H1 (cell line): Measurements from ENCODE around the gene ZNF646. TPM values are rescaled to one million over a fixed set of nuclear protein-coding genes. Genes with fewer than 3 reads are reported as not detected.

ENCODE experiments used
- CTCF ChIA-PET: fragments of 300-600 bp; sonication (Branson Sonifier 250); formaldehyde crosslinking; loops from one replicate; lab custom pipeline; 2021; ENCODE audit not compliant: partially characterized antibody; lab: Charles Lee
- POLR2A ChIA-PET: fragments of 300-600 bp; sonication (Branson Sonifier 250); formaldehyde crosslinking; loops from one replicate; lab custom pipeline; 2021; ENCODE audit warnings: inconsistent platforms; ENCODE audit not compliant: partially characterized antibody; lab: Charles Lee
- DNase-seq, 2 experiments: peaks; one replicate each; pipeline versions ENCODE4 v3.0.0 to v3.0.0-alpha.2; 2010 to 2022; ENCODE audit warnings: low spot score in 2 of 2, low read depth in 1 of 2, mixed read lengths in 1 of 2
- FAIRE-seq: peaks from 2 replicates; lab custom pipeline; 2011; peaks lifted over from hg19 to GRCh38; lab: Jason Lieb, UNC
- H2AFZ ChIP-seq: 2 replicates; pipeline ENCODE4 v1.8.1; 2012; ENCODE audit warnings: low read length, inconsistent platforms
- H2AK5ac ChIP-seq: 2 replicates; pipeline ENCODE4 v1.6.1; 2013; ENCODE audit warnings: low read depth, low read length
- H2BK120ac ChIP-seq: replicated peaks from 2 replicates; pipeline ENCODE3; 2013; ENCODE audit warnings: low read depth, low read length, inconsistent platforms
- H2BK12ac ChIP-seq: 2 replicates; pipeline ENCODE4 v1.6.1; 2013; ENCODE audit warnings: low read depth, low read length
- H2BK15ac ChIP-seq: 2 replicates; pipeline ENCODE4 v1.6.1; 2013; ENCODE audit warnings: low read length
- H2BK20ac ChIP-seq: 2 replicates; pipeline ENCODE4 v1.6.1; 2013; ENCODE audit warnings: low read length
- H2BK5ac ChIP-seq: 2 replicates; pipeline ENCODE4 v1.6.1; 2013; ENCODE audit warnings: low read depth, low read length
- H3K14ac ChIP-seq: 2 replicates; pipeline ENCODE4 v1.6.1; 2013; ENCODE audit warnings: inconsistent platforms; ENCODE audit not compliant: insufficient read length
- H3K18ac ChIP-seq: 2 replicates; pipeline ENCODE4 v1.6.1; 2013; ENCODE audit warnings: low read length; ENCODE audit errors: extremely low read depth
- H3K23ac ChIP-seq: 2 replicates; pipeline ENCODE4 v1.6.1; 2013; ENCODE audit warnings: inconsistent platforms; ENCODE audit not compliant: insufficient read length
- H3K23me2 ChIP-seq: 2 replicates; pipeline ENCODE4 v1.6.1; 2013; ENCODE audit warnings: low read depth, low read length
- H3K27ac ChIP-seq: 2 replicates; pipeline ENCODE4 v1.6.1; 2011; ENCODE audit warnings: low read depth, low read length, inconsistent platforms
- H3K27me3 ChIP-seq, 4 experiments: replicated peaks in 1 of 4; 1 replicate in 1 of 4; 2 replicates in 3 of 4; pipeline versions ENCODE4 v1.6.1 to v1.8.1; 2011 to 2013; ENCODE audit warnings: low read length in 3 of 4, mild to moderate bottlenecking in 3 of 4, inconsistent platforms in 2 of 4, mixed read lengths in 2 of 4, moderate library complexity in 1 of 4; ENCODE audit not compliant: control insufficient read depth in 3 of 4, insufficient read depth in 3 of 4; ENCODE audit errors: extremely low read depth in 1 of 4
- H3K36me3 ChIP-seq, 4 experiments: 2 replicates each; pipeline versions ENCODE4 v1.6.1 to v1.8.1; 2011 to 2013; ENCODE audit warnings: mild to moderate bottlenecking in 4 of 4, low read length in 3 of 4, moderate library complexity in 2 of 4, control low read depth in 1 of 4, inconsistent platforms in 1 of 4; ENCODE audit not compliant: insufficient read depth in 4 of 4, control insufficient read depth in 2 of 4
- H3K4ac ChIP-seq: replicated peaks from 2 replicates; pipeline ENCODE3; 2013; ENCODE audit warnings: low read length, low read depth, mixed read lengths, inconsistent platforms; ENCODE audit not compliant: insufficient read length
- H3K4me1 ChIP-seq, 4 experiments: replicated peaks in 1 of 4; 1 replicate in 1 of 4; 2 replicates in 3 of 4; pipeline versions ENCODE4 v1.6.1 to v1.8.1; 2011 to 2013; ENCODE audit warnings: low read length in 3 of 4, inconsistent platforms in 2 of 4, mixed read lengths in 1 of 4; ENCODE audit not compliant: insufficient read depth in 4 of 4, control insufficient read depth in 3 of 4
- H3K4me2 ChIP-seq, 2 experiments: 2 replicates each; pipeline versions ENCODE4 v1.6.1 to v1.8.1; 2011 to 2013; ENCODE audit warnings: low read depth in 2 of 2, low read length in 2 of 2, control low read depth in 1 of 2, inconsistent platforms in 1 of 2, mild to moderate bottlenecking in 1 of 2; ENCODE audit not compliant: insufficient read depth in 1 of 2
- H3K4me3 ChIP-seq, 4 experiments: fragments of 200-600, 300-600 bp in 1 of 4; sonication (generic), shearing (Covaris generic), sonication (Bioruptor Twin) in 1 of 4; 2 replicates each; pipeline versions ENCODE4 v1.5.1 to v1.8.1; 2011 to 2016; ENCODE audit warnings: low read length in 4 of 4, low read depth in 3 of 4, control low read depth in 2 of 4, inconsistent platforms in 2 of 4, mild to moderate bottlenecking in 2 of 4, mixed read lengths in 1 of 4, moderate library complexity in 1 of 4; ENCODE audit not compliant: insufficient read depth in 2 of 4; ENCODE audit errors: extremely low read depth in 1 of 4
- H3K56ac ChIP-seq: replicated peaks from 2 replicates; pipeline ENCODE3; 2013; ENCODE audit warnings: low read depth, mild to moderate bottlenecking, mixed read lengths, low read length, inconsistent platforms; ENCODE audit not compliant: insufficient read length
- H3K79me1 ChIP-seq: 2 replicates; pipeline ENCODE4 v1.6.1; 2013; ENCODE audit warnings: low read depth, low read length, control low read depth
- H3K79me2 ChIP-seq, 2 experiments: 2 replicates each; pipeline versions ENCODE4 v1.6.1 to v1.8.1; 2012 to 2013; ENCODE audit warnings: low read length in 2 of 2, mild to moderate bottlenecking in 2 of 2, inconsistent platforms in 1 of 2; ENCODE audit not compliant: insufficient read depth in 2 of 2, control insufficient read depth in 1 of 2
- H3K9ac ChIP-seq, 4 experiments: replicated peaks in 1 of 4; 1 replicate in 1 of 4; 2 replicates in 3 of 4; pipeline versions ENCODE4 v1.6.1 to v1.8.1; 2011 to 2013; ENCODE audit warnings: low read depth in 3 of 4, low read length in 3 of 4, control low read depth in 2 of 4, mild to moderate bottlenecking in 2 of 4, moderate library complexity in 2 of 4, inconsistent platforms in 1 of 4; ENCODE audit errors: extremely low read depth in 1 of 4
- H3K9me3 ChIP-seq, 2 experiments: 2 replicates each; pipeline versions ENCODE4 v1.6.1 to v1.8.1; 2012 to 2013; ENCODE audit warnings: mild to moderate bottlenecking in 2 of 2, moderate library complexity in 2 of 2, control low read depth in 1 of 2, inconsistent platforms in 1 of 2, low read depth in 1 of 2, low read length in 1 of 2, mixed read lengths in 1 of 2; ENCODE audit not compliant: insufficient read depth in 2 of 2
- H4K20me1 ChIP-seq, 2 experiments: replicated peaks in 1 of 2; 2 replicates each; pipeline versions ENCODE3 to v1.8.1; 2011 to 2013; ENCODE audit warnings: inconsistent platforms in 2 of 2, low read length in 2 of 2, mild to moderate bottlenecking in 1 of 2; ENCODE audit not compliant: insufficient read depth in 2 of 2, control insufficient read depth in 1 of 2
- H4K5ac ChIP-seq: 2 replicates; pipeline ENCODE4 v1.6.1; 2013; ENCODE audit warnings: low read length, low read depth, mixed read lengths, inconsistent platforms; ENCODE audit not compliant: insufficient read length
- H4K8ac ChIP-seq: 2 replicates; pipeline ENCODE4 v1.8.0; 2013; ENCODE audit warnings: mild to moderate bottlenecking, moderate library complexity, low read length, inconsistent platforms; ENCODE audit not compliant: insufficient read depth; ENCODE audit errors: extremely low read depth
- H4K91ac ChIP-seq: replicated peaks from 2 replicates; pipeline ENCODE3; 2013; ENCODE audit warnings: low read length, mixed read lengths, inconsistent platforms; ENCODE audit not compliant: insufficient read length
- BACH1 ChIP-seq: IDR thresholded peaks from 2 replicates; pipeline ENCODE4 v1.6.1; 2012; ENCODE audit warnings: low read length, improper control_type of control experiment
- BRCA1 ChIP-seq: IDR thresholded peaks from 2 replicates; pipeline ENCODE4 v1.6.1; 2012; ENCODE audit warnings: low read depth, low read length, improper control_type of control experiment
- CBX5 ChIP-seq: fragments of 300-800, 300-1000 bp; sonication (generic); IDR thresholded peaks from 2 replicates; pipeline ENCODE4 v1.7.1; 2016; ENCODE audit warnings: antibody characterized with exemption, low read length, low read depth
- E2F6 ChIP-seq: IDR thresholded peaks from 2 replicates; pipeline ENCODE4 v1.6.1; 2012; ENCODE audit warnings: inconsistent platforms
- FOSL1 ChIP-seq: IDR thresholded peaks from 2 replicates; pipeline ENCODE4 v1.6.1; 2011; ENCODE audit warnings: mild to moderate bottlenecking, low read depth, low read length, moderate library complexity; ENCODE audit not compliant: insufficient read depth
- POU5F1 ChIP-seq: IDR thresholded peaks from 2 replicates; pipeline ENCODE4 v1.6.1; 2011; ENCODE audit warnings: low read depth, mild to moderate bottlenecking, low read length, moderate library complexity
- SP4 ChIP-seq: IDR thresholded peaks from 2 replicates; pipeline ENCODE4 v1.6.1; 2012; ENCODE audit warnings: low read length, inconsistent platforms
- TAF7 ChIP-seq: optimal IDR thresholded peaks from 2 replicates; pipeline ENCODE3; 2011; ENCODE audit warnings: low read depth, mild to moderate bottlenecking, inconsistent platforms, low read length, moderate library complexity, borderline replicate concordance
- ZNF274 ChIP-seq: IDR thresholded peaks from 2 replicates; pipeline ENCODE4 v1.7.0; 2012; ENCODE audit warnings: low read length, borderline replicate concordance; ENCODE audit errors: extremely low read depth
- WGBS, 2 experiments: shearing (Covaris generic) in 1 of 2; methylation state at CpG; one replicate each; pipeline versions ENCODE4 v1.1.6 to v1.1.7; 2013 to 2015; ENCODE audit warnings: low lambda C conversion rate in 2 of 2, mixed read lengths in 2 of 2, inconsistent platforms in 1 of 2, low coverage in 1 of 2, missing lambda C conversion rate in 1 of 2; ENCODE audit not compliant: insufficient replicate concordance in 2 of 2, insufficient coverage in 1 of 2, insufficient read length in 1 of 2; ENCODE audit errors: extremely low coverage in 1 of 2, missing lambda C conversion rate in 1 of 2; 5-methylcytosine and 5-hydroxymethylcytosine counted together
- polyA plus RNA-seq, 7 experiments: library from polyadenylated mRNA; depleted of rRNA in 3 of 7; stranded (reverse) in 5 of 7; unstranded in 2 of 7; fragments of >200 nt in 5 of 7; fragments of 200-250 nt in 2 of 7; gene quantifications; 1 replicate in 5 of 7; 2 replicates in 1 of 7; 4 replicates in 1 of 7; pipeline versions ENCODE4 v1.2.1 to v1.2.3, GENCODE V29; 2011 to 2013; ENCODE audit warnings: missing spikeins in 2 of 7, mixed read lengths in 2 of 7
- total RNA-seq: library from RNA; stranded (reverse); fragmentation: NEBNext Ultra II Directional; extraction: Animal tissue kit (Norgen Biotek cat#: 25700); gene quantifications from 2 replicates; pipeline ENCODE4 v1.2.1, GENCODE V29; 2021
- TF ChIP-seq, protein P1 (sequence below): IDR thresholded peaks from 2 replicates; pipeline ENCODE4 v1.6.1; 2012; ENCODE audit warnings: low read length, inconsistent platforms

The ZNF646 gene
- total and polyA plus RNA-seq, 2 of the 8 experiments (the other 6 are each of a cell fraction or from before 2014, with no cell fraction given) = 6.5 to 25.0 TPM

DNA sequence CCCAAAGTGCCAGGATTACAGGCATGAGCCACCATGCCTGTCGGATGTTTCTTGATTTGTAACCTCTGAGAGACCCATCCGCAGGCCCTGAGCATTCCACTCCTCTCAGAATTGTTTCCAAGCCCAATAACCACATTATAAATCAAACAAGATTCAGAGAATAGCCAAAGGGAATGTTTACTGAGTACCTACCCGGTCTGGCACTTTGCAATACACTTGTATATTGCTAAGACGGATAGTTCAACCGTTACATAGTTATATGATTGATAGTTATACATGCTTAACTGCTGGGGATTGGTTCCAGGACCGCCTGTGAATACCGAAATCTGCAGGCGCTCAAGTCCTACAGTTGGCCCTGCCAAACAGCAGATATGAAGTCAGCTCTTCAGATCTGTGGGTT is 40.2 kb downstream of the ZNF646 start:
- no peak overlapping the region for H3K9ac ChIP-seq
- H3K18ac ChIP-seq = no peak overlapping the region
- no peak overlapping the region for H3K4me2 ChIP-seq
- H3K23ac ChIP-seq = no peak overlapping the region
- no peak overlapping the region for H2BK20ac ChIP-seq
- no peak overlapping the region for H3K14ac ChIP-seq
- peaks cover 0 to 3% of the 10 kb centered on the region in 2 experiments for H4K20me1 ChIP-seq
- H3K56ac ChIP-seq = no peak overlapping the region
- no peak overlapping the region for H3K4ac ChIP-seq
- ChIA-PET CTCF (interaction anchor here (1.2 to 1.3 kb wide), 2 partner anchors 14 to 132 kb away, joined by 3 read pairs; no protein-coding TSS in a partner anchor), POLR2A (interaction anchor here (1.5 to 29.9 kb wide), 5 partner anchors 13 to 69 kb away, joined by 3 to 713 read pairs (median 10); partner anchors contain the start of genes PRSS36, PRSS8 and VKORC1)
- H3K36me3 ChIP-seq = peaks cover 2 to 18% (median 12%) of the 10 kb centered on the region in 4 experiments; a peak in 5 of 8 replicates
- no peak overlapping the region for H2BK15ac ChIP-seq
- no peak overlapping the region for H2AFZ ChIP-seq
- no peak overlapping the region for H3K4me3 ChIP-seq
- 92% methylated on average over 8 of the region's 8 CpGs; no CpG with 5 or more reads in 1 of the 2 experiments for WGBS, 2 experiments
- H3K23me2 ChIP-seq = peaks cover 6% of the 10 kb centered on the region
- DNase-seq (no peak), FAIRE-seq (no peak)
- peaks cover 8% of the 10 kb centered on the region for H3K79me1 ChIP-seq
- no peak overlapping the region for H2BK5ac ChIP-seq
- no peak overlapping the region for H4K8ac ChIP-seq
- H3K79me2 ChIP-seq = peaks cover 3 to 16% of the 10 kb centered on the region in 2 experiments; a peak in 3 of 4 replicates
- H3K9me3 ChIP-seq = no peaks in the 10 kb centered on the region
- no peaks in the 10 kb centered on the region for H3K27me3 ChIP-seq
- H2BK12ac ChIP-seq = no peak overlapping the region
- H2AK5ac ChIP-seq = no peak overlapping the region
- no peak overlapping the region for H4K5ac ChIP-seq
- H4K91ac ChIP-seq = no peak overlapping the region
- peaks cover 0 to 4% (median 2%) of the 10 kb centered on the region in 4 experiments; a peak in 3 of 7 replicates for H3K4me1 ChIP-seq
- no peak overlapping the region for H2BK120ac ChIP-seq
- no peak overlapping the region for H3K27ac ChIP-seq
- no peak for TF ChIP-seq CBX5
- TF ChIP-seq FOSL1 = no peak
- no peak for TF ChIP-seq ZNF274
- TF ChIP-seq, protein P1, sequence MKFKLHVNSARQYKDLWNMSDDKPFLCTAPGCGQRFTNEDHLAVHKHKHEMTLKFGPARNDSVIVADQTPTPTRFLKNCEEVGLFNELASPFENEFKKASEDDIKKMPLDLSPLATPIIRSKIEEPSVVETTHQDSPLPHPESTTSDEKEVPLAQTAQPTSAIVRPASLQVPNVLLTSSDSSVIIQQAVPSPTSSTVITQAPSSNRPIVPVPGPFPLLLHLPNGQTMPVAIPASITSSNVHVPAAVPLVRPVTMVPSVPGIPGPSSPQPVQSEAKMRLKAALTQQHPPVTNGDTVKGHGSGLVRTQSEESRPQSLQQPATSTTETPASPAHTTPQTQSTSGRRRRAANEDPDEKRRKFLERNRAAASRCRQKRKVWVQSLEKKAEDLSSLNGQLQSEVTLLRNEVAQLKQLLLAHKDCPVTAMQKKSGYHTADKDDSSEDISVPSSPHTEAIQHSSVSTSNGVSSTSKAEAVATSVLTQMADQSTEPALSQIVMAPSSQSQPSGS = no peak
- TF ChIP-seq SP4 = no peak
- no peak for TF ChIP-seq E2F6
- TF ChIP-seq TAF7 = no peak
- TF ChIP-seq POU5F1 = no peak
- no peak for TF ChIP-seq BACH1
- TF ChIP-seq BRCA1 = no peak
